Tibial artery (tissue), 4 donors: ENCODE results near the gene AHRR.

Experiments used
- DNase-seq, 2 donors: peaks; one replicate each; pipeline ENCODE4 v3.0.0-alpha.2; 2019
- H3K27ac ChIP-seq, 2 donors: fragments of 200-600 bp; sonication (generic) in 1 of 2; 1 replicate in 1 of 2; 2 replicates in 1 of 2; pipeline ENCODE4 v1.5.1; 2018 to 2019; ENCODE audit warnings: mild to moderate bottlenecking in 1 of 2
- H3K27me3 ChIP-seq, 2 donors: fragments of 200-600 bp; sonication (generic) in 1 of 2; one replicate each; pipeline versions ENCODE4 v1.5.1 to v1.6.0; 2016 to 2019
- H3K36me3 ChIP-seq, 3 donors: fragments of 200-600 bp; sonication (generic) in 2 of 3; one replicate each; pipeline ENCODE4 v1.5.1; 2016 to 2019; ENCODE audit warnings: mild to moderate bottlenecking in 2 of 3
- H3K4me1 ChIP-seq, 4 donors: fragments of 200-600 bp; sonication (generic) in 2 of 4; 1 replicate in 3 of 4; 2 replicates in 1 of 4; pipeline ENCODE4 v1.5.1; 2016 to 2019
- H3K4me3 ChIP-seq, 2 donors: fragments of 200-600 bp; sonication (generic) in 1 of 2; 1 replicate in 1 of 2; 2 replicates in 1 of 2; pipeline ENCODE4 v1.5.1; 2018 to 2019; ENCODE audit warnings: mild to moderate bottlenecking in 2 of 2
- H3K9me3 ChIP-seq, 3 donors: fragments of 200-600 bp; sonication (generic) in 1 of 3; one replicate each; pipeline ENCODE4 v1.5.1; 2016 to 2019
- intact Hi-C: fragments of 100-400 bp; cut with DNase I; formaldehyde crosslinking; loops from one replicate; pipeline ENCODE4 v1.15.0; 2023; ENCODE audit warnings: low total_unique reads
- TF ChIP-seq, protein P1 (sequence below), 2 experiments: fragments of 200-600 bp in 1 of 2; fragments of 450-650 bp in 1 of 2; IDR thresholded peaks; one replicate each; pipeline ENCODE4 v1.5.1; 2017 to 2019; ENCODE audit warnings: antibody characterized with exemption in 2 of 2, mild to moderate bottlenecking in 1 of 2, moderate library complexity in 1 of 2

The AHRR gene

GRCh38 chr5:403995-404394 is 82.5 kb downstream of the AHRR start:
- TF ChIP-seq, protein P1, sequence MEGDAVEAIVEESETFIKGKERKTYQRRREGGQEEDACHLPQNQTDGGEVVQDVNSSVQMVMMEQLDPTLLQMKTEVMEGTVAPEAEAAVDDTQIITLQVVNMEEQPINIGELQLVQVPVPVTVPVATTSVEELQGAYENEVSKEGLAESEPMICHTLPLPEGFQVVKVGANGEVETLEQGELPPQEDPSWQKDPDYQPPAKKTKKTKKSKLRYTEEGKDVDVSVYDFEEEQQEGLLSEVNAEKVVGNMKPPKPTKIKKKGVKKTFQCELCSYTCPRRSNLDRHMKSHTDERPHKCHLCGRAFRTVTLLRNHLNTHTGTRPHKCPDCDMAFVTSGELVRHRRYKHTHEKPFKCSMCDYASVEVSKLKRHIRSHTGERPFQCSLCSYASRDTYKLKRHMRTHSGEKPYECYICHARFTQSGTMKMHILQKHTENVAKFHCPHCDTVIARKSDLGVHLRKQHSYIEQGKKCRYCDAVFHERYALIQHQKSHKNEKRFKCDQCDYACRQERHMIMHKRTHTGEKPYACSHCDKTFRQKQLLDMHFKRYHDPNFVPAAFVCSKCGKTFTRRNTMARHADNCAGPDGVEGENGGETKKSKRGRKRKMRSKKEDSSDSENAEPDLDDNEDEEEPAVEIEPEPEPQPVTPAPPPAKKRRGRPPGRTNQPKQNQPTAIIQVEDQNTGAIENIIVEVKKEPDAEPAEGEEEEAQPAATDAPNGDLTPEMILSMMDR (IDR thresholded peaks at IDR 0.05), result no peak
- Histone ChIP-seq H3K27me3 (peaks cover 0 to 19% of the 10 kb centered on the region in 2 donors), H3K27ac (no peak overlapping the region), H3K4me3 (no peak overlapping the region), H3K4me1 (peaks cover 0 to 19% (median 14%) of the 10 kb centered on the region in 4 donors), H3K9me3 (no peaks in the 10 kb centered on the region), H3K36me3 (no peaks in the 10 kb centered on the region)
- no peak for DNase-seq
- intact Hi-C loops, result no loop called here

DNA sequence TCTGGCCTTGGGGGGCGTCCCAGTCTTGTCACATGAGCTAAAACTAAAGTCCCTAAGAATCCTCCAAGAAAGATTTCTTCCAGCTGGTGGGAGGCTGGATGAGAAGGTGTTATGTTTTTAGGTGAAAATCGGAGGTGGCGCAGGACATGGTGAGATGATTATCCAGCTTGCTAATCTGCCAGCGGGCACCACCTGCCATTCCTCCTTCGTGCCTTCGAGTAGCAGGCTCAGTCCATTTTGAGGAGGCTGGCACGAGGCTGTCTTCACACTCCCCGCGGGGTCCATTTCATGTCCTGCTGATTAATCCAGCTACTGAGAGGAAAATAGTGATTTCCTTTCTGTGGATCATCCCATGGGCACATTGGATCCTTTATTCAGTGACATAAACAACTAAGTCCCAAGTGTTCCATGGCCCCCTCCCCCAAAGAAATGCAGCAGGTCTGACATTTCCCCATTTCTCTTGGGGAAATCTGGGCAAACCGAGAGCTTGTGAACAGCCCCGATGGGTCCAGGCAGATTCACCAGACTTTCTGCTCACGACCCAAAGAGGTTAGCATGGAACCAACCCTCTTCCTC is 83.2 kb downstream of the AHRR start:
- peaks cover 0 to 14% of the 10 kb centered on the region in 2 donors for H3K27me3 ChIP-seq
- no peak overlapping the region for H3K27ac ChIP-seq
- no peak for DNase-seq
- H3K9me3 ChIP-seq, result no peaks in the 10 kb centered on the region
- H3K36me3 ChIP-seq, result no peaks in the 10 kb centered on the region
- TF ChIP-seq, protein P1 (IDR thresholded peaks at IDR 0.05), result no peak
- peaks cover 0 to 14% (median 9%) of the 10 kb centered on the region in 4 donors for H3K4me1 ChIP-seq
- H3K4me3 ChIP-seq, result no peak overlapping the region
- intact Hi-C loops, result no loop called here

DNA sequence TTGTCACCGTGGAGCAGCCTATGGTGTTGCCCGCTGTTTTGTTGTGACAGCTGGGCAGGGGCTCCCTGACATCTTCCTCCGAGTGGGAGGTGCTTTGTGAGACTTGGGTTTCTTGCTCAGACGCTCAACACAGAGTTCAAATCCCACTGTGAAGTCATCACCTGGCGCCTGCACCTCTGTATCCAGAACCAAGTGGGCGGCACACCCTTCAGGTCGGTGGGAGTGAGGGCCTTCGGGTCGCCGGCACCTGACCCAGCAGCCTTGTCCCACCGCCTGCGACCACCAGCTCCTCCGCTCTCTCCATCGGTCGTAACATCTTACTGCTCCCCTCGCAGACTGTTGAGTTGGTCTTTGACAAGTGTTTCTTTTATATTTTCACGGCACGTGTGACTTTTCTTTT is 83.9 kb downstream of the AHRR start:
- Histone ChIP-seq H3K9me3 (no peaks in the 10 kb centered on the region), H3K27me3 (peaks cover 0 to 18% of the 10 kb centered on the region in 2 donors), H3K27ac (no peak overlapping the region), H3K4me3 (no peak overlapping the region), H3K36me3 (no peaks in the 10 kb centered on the region), H3K4me1 (peaks cover 0 to 7% (median 3%) of the 10 kb centered on the region in 4 donors)
- intact Hi-C loops, result no loop called here
- TF ChIP-seq, protein P1 (IDR thresholded peaks at IDR 0.05), result no peak
- peak in 1 of 2 donors; percentile 32 for DNase-seq

DNA sequence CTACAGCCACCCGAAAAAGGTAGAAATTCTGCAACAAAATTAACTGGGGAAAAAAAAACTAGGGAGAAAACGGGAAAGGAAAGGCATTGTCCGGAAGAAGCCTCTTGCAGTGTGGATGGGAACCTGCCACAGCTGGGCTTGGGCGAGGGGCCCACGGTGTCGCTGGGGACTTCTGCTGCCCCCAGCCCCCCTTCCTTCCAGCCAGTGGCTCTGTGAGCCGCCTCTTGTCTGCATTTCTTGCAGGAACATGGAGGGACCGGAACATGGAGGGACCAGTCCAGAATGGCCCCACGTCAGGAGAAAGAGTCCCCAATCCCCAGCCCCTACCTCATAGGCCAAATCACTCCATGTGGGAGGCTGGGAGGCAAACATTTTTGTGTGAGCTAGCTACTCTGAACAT is 84.5 kb downstream of the AHRR start:
- no peaks in the 10 kb centered on the region for H3K36me3 ChIP-seq
- H3K4me3 ChIP-seq, result no peak overlapping the region
- peaks cover 0 to 14% of the 10 kb centered on the region in 2 donors for H3K27me3 ChIP-seq
- TF ChIP-seq, protein P1 (IDR thresholded peaks at IDR 0.05), result no peak
- no peak overlapping the region for H3K27ac ChIP-seq
- peaks cover 0 to under 1% (median under 1%) of the 10 kb centered on the region in 4 donors for H3K4me1 ChIP-seq
- H3K9me3 ChIP-seq, result no peaks in the 10 kb centered on the region
- DNase-seq, result no peak
- intact Hi-C loops, result no loop called here

GRCh38 chr5:407051-407450 is 85.5 kb downstream of the AHRR start:
- Histone ChIP-seq H3K27me3 (peaks cover 0 to 5% of the 10 kb centered on the region in 2 donors), H3K4me1 (no peaks in the 10 kb centered on the region), H3K36me3 (no peaks in the 10 kb centered on the region), H3K9me3 (no peaks in the 10 kb centered on the region), H3K27ac (no peak overlapping the region), H3K4me3 (no peak overlapping the region)
- no peak for DNase-seq
- TF ChIP-seq, protein P1 (IDR thresholded peaks at IDR 0.05), result no peak
- intact Hi-C loops, result no loop called here
